Activated naive CD4-positive, alpha-beta T cell treated with anti-CD3 and anti-CD28 coated beads, Interleukin-2, amount 50 U/mL, for 72 hours (primary cell): ENCODE measurements around the gene RGS2. TPM values are rescaled to one million over a fixed set of nuclear protein-coding genes. Genes with fewer than 3 reads are reported as not detected.
A peak's percentile ranks its signal among the peaks of the same experiment; 100 is the strongest.

Experiments used
- ATAC-seq, 2 donors: fragments of 150-1000 bp; cut with Tn5 transposase; 2 replicates each; pipeline ENCODE4 v1.10.0; 2021; ENCODE audit warnings: mild to moderate bottlenecking in 2 of 2, moderate library complexity in 2 of 2
- DNase-seq, 2 donors: peaks; one replicate each; pipeline ENCODE4 v3.0.0; 2021 to 2022; ENCODE audit warnings: low spot score in 2 of 2
- H3K27ac Mint-ChIP-seq, 2 donors: one replicate each; pipeline ENCODE4 v1.8.0; 2022; ENCODE audit warnings: mild to moderate bottlenecking in 2 of 2, mixed read lengths in 2 of 2
- H3K36me3 Mint-ChIP-seq, 2 donors: one replicate each; pipeline ENCODE4 v1.8.0; 2022; ENCODE audit warnings: mixed read lengths in 2 of 2
- H3K9me3 Mint-ChIP-seq, 2 donors: one replicate each; pipeline ENCODE4 v1.8.0; 2022; ENCODE audit warnings: mixed read lengths in 2 of 2
- total RNA-seq, 2 donors: library from RNA; stranded (reverse); gene quantifications; one replicate each; pipeline ENCODE4 v1.2.3, GENCODE V29; 2022

Gene RGS2, protein sequence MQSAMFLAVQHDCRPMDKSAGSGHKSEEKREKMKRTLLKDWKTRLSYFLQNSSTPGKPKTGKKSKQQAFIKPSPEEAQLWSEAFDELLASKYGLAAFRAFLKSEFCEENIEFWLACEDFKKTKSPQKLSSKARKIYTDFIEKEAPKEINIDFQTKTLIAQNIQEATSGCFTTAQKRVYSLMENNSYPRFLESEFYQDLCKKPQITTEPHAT
- 10 to 100 TPM in 1 of 2 donors, 1 to 10 TPM in 1; 4.7 to 12.2 TPM for total RNA-seq

DNA sequence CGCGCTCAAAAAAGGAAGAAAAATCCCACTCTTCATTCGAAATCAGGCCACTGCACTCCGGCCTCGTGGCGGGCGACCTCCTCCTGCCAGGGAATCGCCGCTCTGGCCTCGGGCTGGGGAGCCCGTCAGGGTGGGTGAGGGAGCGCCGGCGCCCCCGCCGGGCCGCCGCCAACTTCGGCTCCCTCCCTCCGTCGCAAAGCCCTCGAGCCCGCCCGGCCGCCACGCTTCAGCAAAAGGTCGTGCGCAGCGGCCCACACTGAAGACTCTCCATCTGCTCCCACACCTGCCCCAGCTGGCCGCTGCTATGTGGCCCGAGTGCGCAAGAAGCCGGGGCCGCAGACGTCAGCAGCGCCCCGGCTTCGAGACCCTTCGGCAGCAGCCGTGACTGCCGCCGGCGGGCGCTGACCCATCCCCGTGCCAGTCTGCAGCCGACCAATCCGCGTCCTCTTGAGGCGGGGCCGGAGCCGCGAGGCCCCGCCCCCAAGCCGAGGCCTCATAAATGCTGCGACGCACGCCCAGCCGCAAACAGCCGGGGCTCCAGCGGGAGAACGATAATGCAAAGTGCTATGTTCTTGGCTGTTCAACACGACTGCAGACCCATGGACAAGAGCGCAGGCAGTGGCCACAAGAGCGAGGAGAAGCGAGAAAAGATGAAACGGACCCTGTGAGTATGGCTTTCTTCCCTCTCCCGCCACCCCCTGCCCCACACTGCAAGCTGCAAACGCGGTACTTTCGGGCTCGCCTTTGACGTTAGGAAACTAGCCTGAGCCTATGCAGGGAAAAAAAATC, at the start of gene RGS2:
Gene RGS2 (plus strand): TSS at position 522 of the 789 bp plus-strand sequence. CDS start 33 bp downstream, at position 555.
- Mint-ChIP-seq H3K36me3 (peaks cover 0 to 9% of the 10 kb centered on the region in 2 donors), H3K9me3 (no peaks in the 10 kb centered on the region), H3K27ac (peak within 1 kb of the TSS; percentile 93 to 95)
- ATAC-seq (peak; percentile 92 to 94), DNase-seq (peak; percentile 84 to 88)

DNA sequence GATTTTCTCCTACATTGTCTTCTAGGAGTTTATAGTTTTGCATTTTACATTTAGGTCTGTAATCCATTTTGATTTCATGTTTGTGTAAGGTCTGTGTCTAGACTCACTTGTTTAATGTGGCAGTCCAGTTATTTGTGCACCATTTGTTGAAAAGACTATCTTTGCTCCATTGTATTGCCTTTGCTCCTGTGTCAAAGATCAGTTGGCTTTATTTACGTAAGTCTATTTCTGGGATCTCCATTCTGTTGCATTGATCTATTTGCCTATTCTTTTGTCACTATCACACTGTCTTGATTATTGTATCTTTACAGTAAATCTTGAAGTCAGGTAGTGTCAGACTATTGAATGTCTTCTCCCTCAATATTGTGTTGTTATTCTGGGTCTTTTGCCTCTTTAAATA, 49.7 kb upstream of the RGS2 start:
- Mint-ChIP-seq H3K9me3 (no peaks in the 10 kb centered on the region), H3K36me3 (no peaks in the 10 kb centered on the region), H3K27ac (no peak overlapping the region)
- DNase-seq (no peak), ATAC-seq (no peak)

DNA sequence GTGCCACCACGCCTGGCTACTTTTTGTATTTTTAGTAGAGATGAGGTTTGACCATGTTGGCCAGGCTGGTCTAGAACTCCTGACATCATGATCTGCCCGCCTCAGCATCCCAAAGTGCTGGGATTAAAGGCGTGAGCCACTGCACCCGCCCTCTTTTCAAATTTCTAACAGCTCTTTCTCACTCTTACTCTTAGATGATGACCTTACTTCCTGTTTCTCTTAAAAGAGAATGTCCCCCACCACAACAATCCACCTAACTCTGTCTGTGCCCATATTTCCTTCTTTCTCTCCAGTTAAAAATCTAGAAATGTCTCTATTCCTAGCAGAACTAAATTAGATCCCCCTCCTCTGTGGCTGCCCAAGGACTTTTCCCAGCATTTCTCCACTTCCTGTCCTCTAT, 46.6 kb upstream of the RGS2 start:
- no peak for DNase-seq
- Mint-ChIP-seq H3K27ac (no peak overlapping the region), H3K9me3 (no peaks in the 10 kb centered on the region), H3K36me3 (no peaks in the 10 kb centered on the region)
- ATAC-seq, result no peak

DNA sequence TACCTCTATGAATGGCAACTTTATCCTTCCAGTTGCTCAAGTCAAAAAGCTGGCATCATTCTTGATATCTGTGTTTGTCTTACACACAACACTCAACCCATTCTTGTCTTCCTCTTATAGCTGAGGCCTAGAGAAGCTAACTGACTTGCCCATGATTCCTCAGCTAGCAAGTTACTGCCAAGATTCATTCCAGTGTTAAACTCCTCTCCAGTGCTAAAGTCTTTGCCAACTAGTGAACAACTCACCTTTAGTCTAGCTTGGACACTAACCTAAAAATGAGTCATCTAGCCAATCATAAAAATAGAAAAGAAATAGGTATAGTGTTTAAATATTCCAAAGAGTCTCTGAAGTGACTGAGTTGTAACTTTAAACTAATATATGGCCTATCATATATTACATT, 45.6 kb upstream of the RGS2 start:
- no peak for DNase-seq

DNA sequence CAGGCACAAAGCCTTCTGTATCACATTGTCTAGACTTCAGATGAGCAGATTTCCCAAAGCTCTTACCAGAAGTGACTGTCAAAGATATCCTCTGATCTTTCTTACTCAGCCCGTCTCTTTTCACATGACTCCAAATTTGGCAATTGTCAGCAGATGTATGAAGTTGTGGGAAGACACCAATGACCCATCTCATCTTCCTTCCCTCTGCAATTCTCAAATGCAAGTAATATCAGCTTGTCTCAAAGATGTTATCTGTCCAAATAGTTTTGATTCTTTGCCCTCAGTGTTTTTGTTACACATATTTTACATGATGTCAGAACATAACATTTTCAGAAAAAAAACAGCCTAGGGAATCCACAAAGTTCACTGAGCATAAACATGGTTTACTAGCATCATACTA, 45.1 kb upstream of the RGS2 start:
- H3K9me3 Mint-ChIP-seq, result no peaks in the 10 kb centered on the region
- no peak overlapping the region for H3K27ac Mint-ChIP-seq
- no peak for DNase-seq
- no peaks in the 10 kb centered on the region for H3K36me3 Mint-ChIP-seq
- ATAC-seq, result peak in 1 of 2 donors; percentile 26

More for the DNA sequence above, 45.6 kb upstream of the RGS2 start:
- ATAC-seq, result no peak
- Mint-ChIP-seq H3K9me3 (no peaks in the 10 kb centered on the region), H3K27ac (no peak overlapping the region), H3K36me3 (no peaks in the 10 kb centered on the region)

DNA sequence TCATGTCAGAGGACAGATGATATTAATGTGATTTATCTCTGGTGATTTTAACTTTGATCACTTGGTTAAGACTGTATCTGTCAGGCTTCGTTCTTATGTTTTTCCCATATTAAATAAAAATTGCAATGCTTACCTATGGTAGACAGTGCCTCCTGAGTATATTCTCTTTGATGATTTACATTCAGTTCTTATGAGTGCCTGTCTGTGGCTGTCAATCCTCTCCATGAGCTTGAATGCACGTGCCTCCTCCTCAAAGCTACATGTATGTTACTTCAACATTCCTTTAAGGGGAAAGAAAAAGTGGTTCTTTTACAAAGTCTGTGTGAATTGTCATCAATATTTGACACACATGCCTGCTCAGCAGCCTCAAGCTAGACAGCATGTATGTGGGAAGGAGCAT, 44.2 kb upstream of the RGS2 start:
- Mint-ChIP-seq H3K36me3 (no peaks in the 10 kb centered on the region), H3K27ac (no peak overlapping the region), H3K9me3 (no peaks in the 10 kb centered on the region)
- ATAC-seq, result no peak
- DNase-seq, result no peak

DNA sequence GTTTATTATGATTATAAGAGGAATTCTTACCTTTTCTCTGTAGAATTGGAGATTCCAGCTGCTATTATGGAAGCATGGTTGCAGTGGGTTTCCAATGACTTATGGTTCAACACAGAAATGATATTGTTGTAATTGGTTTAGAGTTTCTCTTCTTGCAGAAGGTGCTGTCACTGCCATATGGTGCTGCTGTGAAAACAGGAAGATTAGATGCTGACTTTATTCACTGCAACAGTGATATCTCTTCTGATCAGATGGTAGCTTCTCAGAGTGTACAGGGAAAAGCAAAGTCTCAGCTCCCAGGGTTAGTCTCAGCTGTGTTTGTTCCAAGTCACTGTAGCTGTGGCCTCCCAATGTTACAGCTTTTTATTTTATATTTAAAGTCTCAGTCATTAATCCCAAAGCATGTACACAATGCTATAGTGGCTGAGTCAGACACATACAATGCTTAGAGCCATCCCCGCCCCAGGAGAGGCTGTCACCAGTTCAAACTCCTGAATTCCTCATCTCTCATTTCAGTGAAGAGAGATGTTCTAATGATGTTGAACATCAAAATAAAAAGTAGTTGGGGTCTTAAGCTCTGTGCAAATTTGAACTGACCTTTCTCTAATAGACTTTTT, 42.7 kb upstream of the RGS2 start:
- Mint-ChIP-seq H3K27ac (no peak overlapping the region), H3K36me3 (no peaks in the 10 kb centered on the region), H3K9me3 (no peaks in the 10 kb centered on the region)
- DNase-seq (no peak), ATAC-seq (no peak)

DNA sequence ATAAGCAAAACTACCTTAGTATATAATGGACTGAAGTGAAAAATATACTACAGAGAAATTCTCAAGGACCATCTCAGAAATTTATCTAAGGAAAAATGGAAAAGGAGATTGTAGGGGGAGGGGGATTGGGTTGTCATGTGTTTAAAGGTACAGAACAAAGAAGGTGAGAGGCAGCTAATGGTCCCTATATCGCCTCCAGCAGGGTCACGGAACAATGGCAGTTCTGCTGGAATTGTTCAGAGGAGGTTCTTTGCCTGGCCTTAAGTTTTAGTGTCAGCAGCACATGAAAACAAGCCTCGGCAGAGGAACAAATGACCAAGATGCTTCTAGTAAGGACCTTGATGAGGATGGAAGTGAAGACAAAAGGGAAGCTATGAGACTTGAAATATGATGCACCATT, 42.0 kb upstream of the RGS2 start:
- Mint-ChIP-seq H3K9me3 (no peaks in the 10 kb centered on the region), H3K36me3 (no peaks in the 10 kb centered on the region), H3K27ac (no peak overlapping the region)
- ATAC-seq, result no peak
- no peak for DNase-seq

DNA sequence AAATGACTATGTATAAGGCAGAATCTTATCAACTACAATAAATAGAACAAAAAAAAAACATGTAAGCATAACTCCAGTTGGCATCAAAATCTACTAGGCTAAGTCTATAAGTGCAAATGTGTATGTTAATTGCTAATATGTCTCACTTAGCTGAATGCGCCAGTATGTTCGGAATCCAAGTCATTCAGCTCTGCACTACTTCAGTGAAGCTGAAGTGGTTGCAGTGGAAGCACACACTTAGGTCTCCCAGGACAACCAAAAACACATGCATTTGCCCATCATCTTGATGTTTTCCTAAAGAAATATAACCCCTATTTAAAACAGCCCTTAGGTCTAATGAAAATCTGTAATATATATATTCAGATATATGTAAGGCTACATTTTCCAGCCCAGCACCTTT, 41.0 kb upstream of the RGS2 start:
- DNase-seq, result no peak
- Mint-ChIP-seq H3K36me3 (no peaks in the 10 kb centered on the region), H3K9me3 (no peaks in the 10 kb centered on the region), H3K27ac (no peak overlapping the region)
- no peak for ATAC-seq

DNA sequence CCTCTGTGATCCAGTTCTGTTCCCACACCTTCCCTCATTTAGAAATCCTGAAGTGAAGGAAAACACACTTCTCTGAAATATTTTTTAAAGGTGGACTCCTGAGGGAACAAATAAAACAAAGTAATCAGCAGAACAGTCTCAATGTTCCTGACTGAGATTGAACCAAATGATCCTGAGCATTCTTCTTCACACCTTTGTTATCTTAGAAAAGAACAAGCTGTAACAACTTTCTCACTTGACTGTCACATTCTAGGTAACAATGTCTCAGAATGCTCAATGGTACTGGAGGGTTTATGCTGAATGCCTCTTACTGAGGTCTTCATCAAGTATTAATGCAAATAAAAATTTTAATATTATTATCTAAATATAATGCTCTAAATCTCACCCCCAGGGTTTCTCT, 40.4 kb upstream of the RGS2 start:
- H3K36me3 Mint-ChIP-seq, result no peaks in the 10 kb centered on the region
- no peak for ATAC-seq
- no peaks in the 10 kb centered on the region for H3K9me3 Mint-ChIP-seq
- DNase-seq, result no peak
- H3K27ac Mint-ChIP-seq, result no peak overlapping the region

DNA sequence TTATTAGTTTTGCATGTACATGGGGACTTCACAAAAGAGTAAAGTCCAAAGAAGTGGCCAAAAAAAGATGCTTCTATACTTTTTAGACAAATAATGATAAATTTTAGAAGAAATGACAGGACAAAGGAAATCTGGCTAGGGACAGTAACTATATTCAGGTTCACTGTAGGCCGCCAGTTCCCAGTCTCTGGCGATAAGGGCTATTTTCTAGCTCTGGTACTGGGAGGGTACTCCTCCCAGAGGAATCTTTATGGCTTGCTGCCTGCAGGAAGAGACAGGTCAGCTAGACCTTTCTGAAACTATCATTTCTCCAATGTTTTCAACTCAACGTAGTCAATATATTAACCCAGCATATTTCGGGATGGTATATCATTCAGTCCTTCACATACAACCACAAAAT, 37.5 kb upstream of the RGS2 start:
- Mint-ChIP-seq H3K9me3 (no peaks in the 10 kb centered on the region), H3K27ac (no peak overlapping the region), H3K36me3 (no peaks in the 10 kb centered on the region)
- no peak for ATAC-seq
- no peak for DNase-seq

DNA sequence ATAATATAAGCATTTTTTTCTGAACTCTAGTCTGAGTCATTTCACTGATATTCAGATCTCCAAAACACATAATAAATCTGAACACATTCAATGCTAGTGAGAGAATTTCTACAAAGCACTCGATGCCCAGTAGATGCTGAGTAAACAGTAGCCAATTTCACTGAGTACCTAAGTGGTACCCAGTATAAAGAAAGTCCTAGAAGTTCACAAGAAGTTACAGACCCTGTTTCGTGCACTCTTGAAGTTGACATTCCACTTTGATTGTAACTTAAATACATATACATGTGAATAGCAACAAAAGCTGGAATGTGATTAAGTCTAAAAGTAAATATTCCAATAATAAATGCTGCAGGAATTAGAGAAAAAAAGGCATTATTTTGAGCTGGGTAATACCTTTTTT, 33.2 kb upstream of the RGS2 start:
- DNase-seq (no peak), ATAC-seq (no peak)
- no peaks in the 10 kb centered on the region for H3K9me3 Mint-ChIP-seq
- H3K27ac Mint-ChIP-seq, result no peak overlapping the region
- no peaks in the 10 kb centered on the region for H3K36me3 Mint-ChIP-seq

DNA sequence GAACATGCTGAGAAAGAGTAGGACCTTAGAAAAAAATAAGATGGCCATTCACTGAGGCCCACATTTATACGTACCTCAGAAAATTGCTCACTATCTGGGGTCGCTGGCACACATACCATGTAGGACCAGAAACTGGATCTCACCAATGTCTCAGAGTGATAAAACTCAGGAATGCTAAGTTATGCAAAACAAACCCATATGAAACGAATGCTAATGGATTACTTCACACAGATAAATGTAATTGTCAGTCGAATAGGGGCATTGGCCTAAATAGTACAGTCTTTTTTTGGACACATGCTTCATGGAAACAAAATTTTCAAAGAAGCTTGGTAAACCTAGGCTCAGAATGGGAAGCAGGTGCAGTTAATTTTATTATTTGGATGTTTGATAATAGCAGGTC, 32.6 kb upstream of the RGS2 start:
- Mint-ChIP-seq H3K36me3 (no peaks in the 10 kb centered on the region), H3K27ac (no peak overlapping the region), H3K9me3 (no peaks in the 10 kb centered on the region)
- DNase-seq, result no peak
- no peak for ATAC-seq

DNA sequence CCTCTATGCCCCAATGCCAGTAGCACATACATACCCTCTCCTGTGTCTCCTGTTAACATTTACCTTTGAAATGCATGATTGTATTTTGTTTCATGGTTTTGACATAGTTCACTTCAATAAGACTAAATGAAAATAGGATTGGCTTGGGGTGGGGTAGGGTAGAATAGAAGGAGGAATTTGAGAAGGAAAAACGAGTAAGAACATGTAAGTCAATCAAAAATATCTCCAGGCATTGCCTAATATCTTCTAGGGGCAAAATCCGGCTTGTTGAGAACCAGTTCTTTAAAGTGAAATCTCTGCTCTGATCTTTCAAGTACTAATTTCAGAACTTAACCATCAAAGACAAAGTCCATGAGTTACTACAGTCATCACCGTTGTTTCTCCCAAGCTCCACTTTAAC, 31.8 kb upstream of the RGS2 start:
- Mint-ChIP-seq H3K36me3 (no peaks in the 10 kb centered on the region), H3K27ac (no peak overlapping the region), H3K9me3 (no peaks in the 10 kb centered on the region)
- DNase-seq (no peak), ATAC-seq (no peak)

DNA sequence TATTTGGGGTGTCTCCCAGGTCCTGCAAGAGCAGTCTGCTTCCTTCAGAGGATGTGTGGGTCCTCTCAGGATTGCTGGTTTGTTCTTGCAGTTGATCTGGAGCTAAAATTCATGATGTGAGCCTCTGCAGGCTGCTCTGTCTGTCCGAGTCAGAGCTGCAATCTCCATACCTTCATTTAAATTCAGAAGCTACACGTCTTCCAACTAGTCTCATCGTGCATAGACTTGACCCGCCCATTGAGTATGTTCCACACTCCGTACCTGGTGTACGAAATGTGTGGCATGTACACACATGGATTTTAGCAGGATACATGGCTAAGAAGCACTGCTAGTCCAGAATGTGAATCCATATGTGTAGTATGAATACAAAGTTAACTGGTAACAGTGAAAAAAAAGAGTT, 25.0 kb upstream of the RGS2 start:
- DNase-seq (no peak), ATAC-seq (no peak)
- Mint-ChIP-seq H3K9me3 (no peaks in the 10 kb centered on the region), H3K36me3 (no peaks in the 10 kb centered on the region), H3K27ac (no peak overlapping the region)

DNA sequence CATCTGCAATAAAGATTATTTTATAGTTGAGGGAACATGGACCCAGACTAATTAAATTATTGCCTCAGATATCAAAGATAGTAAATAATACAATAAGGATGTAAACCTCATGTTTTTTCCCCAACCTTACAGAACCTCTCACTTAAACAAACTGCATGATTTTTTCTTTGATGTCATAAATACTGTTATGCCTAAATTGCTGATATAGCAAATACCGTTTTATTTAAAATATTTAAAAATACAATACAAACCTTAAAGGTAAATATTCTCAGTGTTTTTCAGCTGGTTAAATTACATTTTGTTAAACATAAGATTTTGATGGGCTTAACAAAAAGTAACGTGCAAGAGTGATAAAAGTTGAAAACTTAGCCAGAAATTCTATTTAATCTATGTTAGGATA, 24.4 kb upstream of the RGS2 start:
- Mint-ChIP-seq H3K9me3 (no peaks in the 10 kb centered on the region), H3K36me3 (no peaks in the 10 kb centered on the region), H3K27ac (no peak overlapping the region)
- DNase-seq (no peak), ATAC-seq (no peak)

DNA sequence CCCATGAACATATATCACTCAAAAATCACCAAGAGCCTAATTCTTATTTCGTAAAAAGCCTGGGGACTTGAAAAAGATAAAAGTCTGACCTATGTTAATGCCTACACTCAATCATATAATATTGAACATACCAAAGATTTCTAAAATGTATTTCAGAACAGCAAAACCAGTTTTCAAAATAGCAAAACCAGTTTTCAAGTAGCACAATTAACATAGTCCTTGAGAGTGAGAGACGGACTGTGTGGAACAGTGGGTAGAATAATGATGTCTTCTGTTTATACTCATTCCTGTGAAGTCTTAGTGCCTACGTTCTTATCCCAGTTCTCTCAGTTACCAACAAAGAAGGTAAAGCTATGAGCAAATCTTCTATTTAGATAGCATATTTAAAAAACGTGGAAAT, 22.3 kb upstream of the RGS2 start:
- ATAC-seq, result no peak
- H3K9me3 Mint-ChIP-seq, result no peaks in the 10 kb centered on the region
- no peaks in the 10 kb centered on the region for H3K36me3 Mint-ChIP-seq
- no peak for DNase-seq
- no peak overlapping the region for H3K27ac Mint-ChIP-seq
